SW480 (cell line): ENCODE measurements around the gene RSRC1.

Source experiments
- DNase-seq: peaks from one replicate; pipeline ENCODE4 v3.0.0-alpha.2; 2016; ENCODE audit warnings: low spot score

Gene RSRC1

DNA sequence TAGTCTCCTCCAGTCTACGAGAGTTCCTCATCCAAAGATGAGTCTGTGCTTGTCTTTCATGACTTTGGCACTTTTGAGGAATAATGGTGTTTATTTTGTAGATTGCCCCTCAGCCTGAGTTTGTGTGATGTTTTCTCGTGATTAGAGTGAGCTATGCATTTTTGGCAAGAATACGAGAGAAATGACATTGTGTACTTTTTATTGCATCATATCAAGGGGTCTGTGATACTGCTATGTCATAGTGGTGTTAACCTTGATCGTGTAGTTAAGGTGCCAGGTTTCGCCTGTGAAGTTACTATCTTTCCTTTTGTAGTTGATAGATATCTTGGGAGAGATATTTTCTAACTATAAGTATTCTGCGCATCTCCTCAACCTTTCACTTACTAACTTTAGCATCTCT, 18.9 kb downstream of the RSRC1 start:
- no peak for DNase-seq

DNA sequence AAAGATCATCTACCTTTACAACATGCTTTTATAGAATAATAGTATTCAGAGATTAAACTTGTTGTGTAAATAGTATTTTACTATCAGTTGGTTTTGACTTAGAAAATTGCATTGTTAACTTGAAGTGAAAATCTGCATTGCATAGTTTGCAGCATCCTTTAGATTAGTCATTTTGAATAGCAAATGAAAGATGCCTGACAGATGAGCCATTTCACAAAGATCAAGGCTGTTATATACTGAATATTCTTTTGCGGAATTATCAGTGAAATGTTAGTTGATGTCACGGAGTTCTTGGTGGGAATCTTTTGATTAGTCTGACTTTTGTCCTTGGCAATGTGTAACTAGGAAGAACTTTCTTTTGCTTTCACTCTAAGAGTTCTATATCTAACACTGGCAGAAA, 24.5 kb downstream of the RSRC1 start:
- DNase-seq, result no peak

DNA sequence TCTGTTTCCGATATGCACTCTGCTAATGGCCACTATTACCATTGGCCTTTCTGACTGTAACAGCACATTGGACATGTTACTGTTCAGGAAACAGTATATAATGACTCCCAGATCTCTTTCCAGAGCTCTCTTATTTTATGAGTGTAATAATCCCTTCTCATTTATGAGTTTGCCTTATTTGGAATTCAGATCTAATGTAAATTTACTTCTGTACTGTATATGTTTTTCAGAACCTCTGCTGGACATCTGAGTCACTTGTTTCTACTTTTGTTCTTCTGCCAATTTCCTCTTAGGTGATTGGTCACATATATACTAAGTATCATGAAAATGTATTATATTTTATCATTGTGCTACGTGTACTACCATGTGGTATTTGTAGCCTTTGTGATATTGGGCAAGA, 30.5 kb downstream of the RSRC1 start:
- DNase-seq, result no peak

DNA sequence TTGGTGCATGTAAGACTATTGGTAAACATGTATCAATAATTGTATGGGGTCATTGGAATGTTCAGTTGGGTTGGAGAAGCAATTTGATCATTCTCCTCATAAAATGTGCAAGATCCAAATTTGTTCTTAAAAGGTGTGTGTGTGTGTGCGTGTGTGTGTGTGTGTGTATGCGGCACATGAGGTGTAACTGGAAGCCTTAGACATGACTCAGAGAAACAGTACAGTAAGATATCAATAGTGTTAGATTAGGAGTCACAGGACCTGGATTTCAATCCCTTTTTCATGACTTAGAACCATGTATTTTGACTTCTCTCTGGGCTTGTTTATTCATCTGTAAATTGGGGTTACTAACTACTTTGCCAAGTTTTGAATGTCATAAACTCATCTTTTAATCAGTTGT, 38.3 kb downstream of the RSRC1 start:
- DNase-seq, result no peak

DNA sequence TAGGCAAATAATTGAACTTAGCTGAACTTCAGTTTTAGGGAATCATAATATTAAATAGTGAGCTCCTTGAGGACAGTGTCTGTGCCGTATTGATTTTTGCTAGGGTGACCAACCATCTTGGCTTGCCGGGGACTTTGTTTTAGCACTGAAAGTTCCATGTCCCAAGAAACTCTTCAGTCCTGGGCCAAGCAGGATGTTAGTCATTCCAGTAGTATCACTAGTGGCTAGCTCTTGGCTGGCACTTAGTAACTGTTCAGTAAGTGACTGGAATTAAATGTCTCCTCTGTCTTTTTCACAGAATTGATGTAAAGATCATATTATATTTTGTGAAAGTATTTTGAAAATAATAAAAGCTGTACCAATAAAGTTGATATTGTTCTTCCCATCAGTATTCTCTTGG, 42.3 kb downstream of the RSRC1 start:
- DNase-seq, result no peak

DNA sequence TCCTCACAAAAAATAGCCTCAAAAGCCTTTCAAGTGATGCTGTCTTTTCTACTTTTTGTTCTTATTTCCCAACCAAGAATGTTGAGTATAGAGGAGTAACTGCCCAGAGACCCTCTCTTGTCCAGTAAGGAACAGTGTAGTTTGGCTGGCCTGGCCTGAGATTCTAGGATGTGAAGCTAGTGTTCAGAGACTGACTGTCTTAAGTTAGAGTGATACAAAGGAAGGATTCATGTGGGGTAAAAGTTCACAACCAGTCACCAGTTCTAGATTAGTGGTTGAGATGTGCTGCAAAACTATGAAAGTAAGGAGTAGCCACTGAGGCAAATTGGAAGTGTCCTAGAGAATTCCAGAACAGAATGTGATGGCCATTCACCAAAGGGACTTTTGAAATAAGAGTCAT, 49.1 kb downstream of the RSRC1 start:
- no peak for DNase-seq

DNA sequence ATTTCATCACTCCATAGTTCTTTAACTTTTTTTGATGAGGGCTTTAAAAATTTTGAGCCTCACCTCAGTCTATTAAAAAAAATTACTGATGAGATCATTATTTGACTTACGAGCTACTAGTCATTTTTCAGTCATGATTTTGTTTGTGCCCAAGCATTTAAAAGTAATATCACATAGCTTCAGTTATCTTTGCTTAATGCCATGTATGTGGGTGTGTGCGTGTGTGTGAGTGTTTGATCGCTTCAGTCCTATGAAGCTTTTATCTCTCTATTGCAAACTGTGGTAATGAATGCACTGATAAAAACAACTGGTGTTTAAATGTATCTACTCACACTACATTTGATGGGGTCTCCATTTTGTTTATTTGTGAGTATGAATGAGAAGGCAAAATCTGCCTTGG, 49.8 kb downstream of the RSRC1 start:
- no peak for DNase-seq

DNA sequence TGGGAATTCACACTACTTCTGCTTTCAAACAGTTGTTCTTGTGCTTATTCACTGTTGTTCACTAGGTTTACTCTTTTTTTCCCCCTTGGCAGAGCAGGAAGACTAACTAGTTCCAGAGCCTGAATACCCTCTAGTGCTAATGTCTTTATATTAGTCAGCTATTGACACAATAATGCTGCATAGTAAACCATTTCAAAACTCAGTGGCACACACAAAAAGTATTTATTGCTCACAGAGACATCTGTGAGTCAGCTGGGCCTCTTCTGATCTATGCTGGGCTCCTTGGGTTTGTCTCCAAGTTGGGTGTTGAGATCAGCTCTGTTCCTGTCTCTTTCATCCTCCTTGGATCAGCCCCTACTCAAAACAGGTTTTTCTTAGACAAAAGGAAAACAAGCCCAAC, 51.1 kb downstream of the RSRC1 start:
- no peak for DNase-seq

DNA sequence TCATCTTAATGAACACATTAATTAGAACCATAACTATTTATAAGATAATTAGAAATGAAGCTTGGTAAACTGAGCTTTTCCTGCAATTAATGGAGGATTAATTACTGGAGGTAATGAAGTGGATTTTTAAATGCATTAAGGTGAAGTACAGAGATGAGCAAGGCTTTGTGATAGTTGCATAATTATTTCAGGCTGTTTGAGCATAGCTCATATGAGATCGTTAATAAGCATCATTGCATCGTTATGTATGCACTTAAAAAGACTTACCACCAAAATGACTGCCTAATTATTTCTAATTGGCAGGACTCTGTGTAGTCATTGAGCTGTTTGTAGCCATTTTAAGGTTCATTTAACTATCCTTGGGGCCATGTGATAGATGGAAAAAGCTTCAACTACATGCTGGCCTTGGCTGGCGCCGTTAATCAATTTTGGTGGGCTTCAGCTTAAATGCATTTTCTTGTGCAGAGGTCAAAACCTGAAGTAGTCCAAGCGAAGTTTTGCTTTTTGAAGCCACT, 55.3 kb downstream of the RSRC1 start:
- DNase-seq, result no peak

DNA sequence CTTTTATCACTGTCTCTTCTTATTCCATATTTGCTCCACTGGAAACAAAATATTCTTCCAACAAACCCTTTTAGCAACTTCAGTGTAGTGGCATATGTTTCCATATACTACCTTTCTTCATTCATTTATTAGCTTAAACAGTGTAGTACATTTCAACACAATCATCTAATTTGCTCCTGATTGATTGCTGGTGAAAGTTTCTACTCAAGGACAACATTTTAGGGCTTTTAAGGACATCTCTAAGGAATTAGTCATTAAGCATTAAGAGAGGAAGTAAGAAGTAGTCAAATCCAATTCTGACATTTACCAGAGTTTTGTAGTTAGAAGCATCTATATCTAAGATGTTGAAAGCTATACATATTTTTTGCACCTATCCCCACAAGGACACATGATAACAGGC, 55.8 kb downstream of the RSRC1 start:
- no peak for DNase-seq

DNA sequence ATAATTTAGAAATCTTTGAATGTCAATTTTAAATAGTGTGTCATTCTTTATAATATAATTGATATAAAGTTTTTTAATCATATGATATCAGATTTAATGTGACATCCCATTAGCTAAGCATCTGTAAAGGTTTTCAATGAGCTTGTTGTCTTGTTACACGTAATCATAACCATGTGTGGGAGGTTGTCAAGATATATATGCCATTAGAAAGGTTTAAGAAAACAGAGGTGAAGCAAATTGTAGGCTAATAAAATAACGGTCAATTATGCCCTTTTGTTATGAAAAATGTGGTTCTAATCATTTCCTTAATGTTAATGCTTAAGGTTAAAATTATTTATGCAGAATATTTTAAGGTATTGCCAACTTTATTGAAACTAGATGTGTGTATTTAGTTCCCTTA, 56.3 kb downstream of the RSRC1 start:
- no peak for DNase-seq

DNA sequence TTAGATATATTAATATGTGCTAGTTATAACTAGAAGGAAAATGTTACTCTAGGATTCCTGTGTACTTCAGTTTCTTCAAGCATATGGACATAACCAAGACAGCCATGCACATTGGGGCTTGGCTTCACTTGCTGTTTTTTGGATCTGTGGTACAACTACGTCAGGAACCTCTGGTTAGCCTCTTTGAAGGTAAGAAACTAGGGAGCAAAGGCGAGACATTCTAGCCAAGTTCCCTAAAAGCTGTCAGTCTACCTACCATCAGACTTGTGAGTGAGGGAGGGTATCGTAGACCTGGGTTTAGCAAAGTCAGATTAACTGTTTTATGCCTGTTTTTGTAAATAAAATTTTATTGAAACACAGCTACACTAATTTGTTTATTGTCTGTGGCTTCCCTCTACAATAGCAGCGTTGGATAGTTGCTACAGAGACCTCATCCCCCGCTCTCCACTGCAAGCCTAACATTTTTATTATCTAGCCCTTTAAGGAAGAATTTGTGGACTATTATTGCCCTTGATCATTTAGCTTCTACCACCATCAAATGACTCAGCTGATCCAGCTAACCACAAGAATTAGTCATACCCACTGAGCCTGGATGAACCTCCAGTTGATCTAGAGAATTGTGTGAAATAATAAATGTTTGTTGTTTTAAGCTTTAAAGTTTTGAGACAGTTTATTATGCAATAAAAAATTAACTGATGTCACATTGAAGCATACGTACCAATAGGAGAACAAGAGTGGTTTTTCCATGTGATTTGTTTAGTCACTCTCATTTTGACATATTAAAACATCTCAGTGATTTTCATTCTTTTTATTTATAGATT, 58.1 kb downstream of the RSRC1 start:
- DNase-seq, result peak; percentile 95

DNA sequence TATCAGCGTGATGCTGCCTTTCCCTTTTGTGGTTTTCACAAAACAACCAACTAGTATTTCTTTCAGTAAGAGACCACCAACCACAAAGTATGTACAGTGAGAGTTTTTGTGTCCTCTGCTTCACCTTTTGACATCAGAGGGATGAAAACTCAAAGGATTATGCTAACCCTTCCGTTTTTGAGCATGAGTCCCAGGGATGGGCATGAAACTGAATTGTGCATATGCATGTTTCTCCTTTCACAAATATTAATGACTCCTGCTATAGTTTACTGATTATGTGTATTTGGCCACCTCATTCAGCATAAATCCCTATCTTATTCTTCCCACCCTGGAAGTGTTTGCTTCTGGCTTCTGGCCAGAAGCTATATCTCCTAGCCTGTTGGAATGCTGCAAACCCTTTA, 59.2 kb downstream of the RSRC1 start:
- no peak for DNase-seq

DNA sequence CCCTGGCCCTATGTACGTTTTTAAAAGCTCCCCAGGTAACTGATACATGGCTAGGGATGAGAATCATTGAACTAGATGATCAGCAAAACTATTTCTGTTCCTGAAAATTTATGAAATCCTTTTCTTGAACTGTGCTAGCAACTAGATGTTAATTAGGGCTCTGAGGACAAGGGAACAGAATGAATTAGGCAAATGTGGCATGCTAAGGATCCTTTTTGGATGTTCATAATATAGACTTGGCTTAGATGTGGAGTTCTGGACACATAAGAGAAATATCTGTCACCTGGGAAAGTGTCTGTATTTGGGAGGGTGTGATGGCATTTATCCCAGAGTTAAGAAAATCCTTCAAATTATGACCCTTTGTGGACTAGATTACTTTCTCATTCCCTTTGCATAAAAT, 71.2 kb downstream of the RSRC1 start:
- DNase-seq, result no peak

DNA sequence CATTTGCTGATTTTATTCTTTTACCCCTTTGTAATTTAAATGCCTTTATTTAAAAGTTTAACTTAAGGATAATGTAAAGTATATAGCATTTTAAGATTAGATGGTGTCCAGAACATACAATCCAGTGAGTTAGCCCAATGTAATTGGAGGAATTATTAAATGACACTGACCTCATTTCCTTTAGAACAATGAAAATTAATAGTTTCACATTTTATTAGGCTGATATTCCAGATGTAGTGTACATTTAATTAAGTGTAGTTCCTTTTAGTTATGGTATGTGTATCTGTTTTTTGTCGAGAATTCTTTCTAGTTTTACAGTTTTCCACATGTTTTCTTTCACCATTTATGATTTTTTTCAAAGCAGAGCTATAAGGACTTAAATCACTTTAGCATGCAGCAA, 75.8 kb downstream of the RSRC1 start:
- DNase-seq, result no peak

DNA sequence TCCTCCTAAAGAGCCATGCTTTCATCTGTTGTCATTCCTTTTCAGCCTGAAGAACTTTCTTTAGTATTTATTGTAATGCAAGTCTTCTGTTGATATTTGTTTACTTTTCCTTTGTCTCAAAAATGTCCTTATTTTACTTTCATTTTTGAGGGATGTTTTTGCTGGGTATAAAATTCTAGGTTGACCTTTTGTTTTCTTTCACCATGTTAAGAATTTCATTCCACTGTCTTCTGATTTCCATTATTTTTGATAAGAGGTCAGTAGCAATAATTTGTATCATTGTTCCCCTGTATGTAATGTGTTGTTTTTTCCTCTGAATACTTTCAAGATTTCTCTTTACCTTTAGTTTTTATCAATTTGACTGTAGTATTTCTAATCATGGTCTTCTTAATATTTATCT, 91.1 kb downstream of the RSRC1 start:
- DNase-seq, result peak; percentile 5

DNA sequence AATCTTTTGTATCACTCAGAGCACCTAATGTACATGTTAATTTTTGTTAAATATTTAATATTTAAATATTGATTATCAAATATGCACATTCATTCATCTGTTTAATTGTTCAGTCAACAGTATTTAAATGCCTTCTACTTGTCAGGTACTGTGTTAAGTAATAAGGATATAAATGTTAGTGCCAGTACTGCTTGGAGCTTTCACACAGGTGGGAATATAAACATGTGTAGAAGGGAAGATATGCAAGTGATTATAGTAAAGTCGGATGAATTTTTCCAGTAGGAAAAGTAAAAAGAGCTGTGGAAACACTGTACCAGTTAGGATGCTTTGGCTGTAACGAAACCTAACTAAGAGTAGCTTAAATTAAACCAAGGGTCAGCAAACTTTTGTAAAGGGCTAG, 95.4 kb downstream of the RSRC1 start:
- no peak for DNase-seq

DNA sequence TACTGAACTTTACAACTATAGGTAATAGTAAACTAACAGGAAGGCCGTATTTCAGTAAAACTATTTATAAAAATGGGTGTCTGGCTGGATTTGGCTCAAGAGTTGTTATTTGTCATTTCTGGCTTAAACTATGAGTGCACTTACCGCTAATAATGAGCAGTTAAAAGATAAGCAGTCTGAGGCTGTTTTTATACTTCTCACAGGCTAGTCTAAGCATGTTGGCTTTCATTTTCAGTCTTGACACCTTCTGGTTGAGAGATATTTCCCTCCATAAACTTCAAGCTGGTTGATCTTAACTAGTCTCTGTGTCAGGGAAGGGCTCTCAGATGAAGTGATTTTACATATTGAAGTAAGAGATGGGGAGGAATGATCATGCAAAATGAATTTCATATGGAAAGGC, 96.1 kb downstream of the RSRC1 start:
- DNase-seq, result no peak

DNA sequence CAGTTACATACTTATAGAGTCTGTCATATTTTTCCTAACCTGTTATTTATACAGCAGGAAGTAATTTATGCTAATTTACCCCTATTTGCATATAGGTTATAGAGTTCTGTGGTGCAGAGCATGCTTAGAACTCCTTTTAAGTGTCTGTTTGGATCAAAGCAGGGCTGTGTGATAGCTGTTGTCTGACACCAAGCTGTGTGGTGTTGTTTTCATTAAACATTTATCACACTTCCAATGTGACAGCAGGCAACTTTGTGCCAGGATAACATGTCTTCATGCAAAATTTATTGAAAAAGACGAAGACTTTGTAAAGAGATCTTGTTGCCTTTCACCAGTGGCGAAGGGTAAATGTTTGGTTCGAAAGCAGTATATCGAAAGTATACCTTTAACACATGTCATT, 100.2 kb downstream of the RSRC1 start:
- no peak for DNase-seq

DNA sequence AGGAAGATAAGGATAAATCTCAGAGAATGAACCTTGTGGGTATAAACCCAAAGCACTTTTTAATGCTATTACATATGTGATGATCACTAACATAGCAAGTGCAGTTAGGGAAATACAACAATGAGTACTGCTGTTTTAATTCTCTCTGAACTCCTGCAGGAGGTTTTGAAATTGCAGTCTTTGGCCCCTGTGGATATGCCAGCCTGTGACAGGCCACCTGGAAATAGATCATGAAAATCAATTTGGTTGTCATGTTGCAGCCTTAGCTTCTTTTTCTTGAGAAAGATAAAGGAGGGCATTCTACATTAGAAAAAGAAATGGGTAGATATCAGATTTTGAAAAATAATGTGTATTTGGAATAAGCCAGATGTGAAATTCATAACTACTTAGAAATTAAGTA, 103.6 kb downstream of the RSRC1 start:
- DNase-seq, result no peak

DNA sequence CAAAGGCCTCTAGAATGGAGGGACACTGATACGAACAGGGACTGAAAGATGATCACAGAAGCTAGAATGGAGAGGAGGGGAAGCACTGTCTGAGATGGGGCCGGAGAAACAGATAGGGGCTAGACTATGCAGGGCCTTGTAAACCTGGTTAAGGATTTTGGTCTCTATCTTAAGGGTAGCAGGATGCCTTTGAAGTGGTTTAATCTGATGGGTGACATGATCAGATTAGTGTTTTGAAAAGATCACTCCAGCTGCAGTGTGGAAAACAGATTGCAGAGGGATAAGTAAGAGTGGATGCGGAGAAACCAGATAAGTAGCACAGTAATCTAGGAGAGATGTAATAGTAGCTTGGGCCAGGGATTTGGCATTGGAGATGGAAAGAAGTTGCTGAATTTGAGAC, 108.1 kb downstream of the RSRC1 start:
- no peak for DNase-seq

DNA sequence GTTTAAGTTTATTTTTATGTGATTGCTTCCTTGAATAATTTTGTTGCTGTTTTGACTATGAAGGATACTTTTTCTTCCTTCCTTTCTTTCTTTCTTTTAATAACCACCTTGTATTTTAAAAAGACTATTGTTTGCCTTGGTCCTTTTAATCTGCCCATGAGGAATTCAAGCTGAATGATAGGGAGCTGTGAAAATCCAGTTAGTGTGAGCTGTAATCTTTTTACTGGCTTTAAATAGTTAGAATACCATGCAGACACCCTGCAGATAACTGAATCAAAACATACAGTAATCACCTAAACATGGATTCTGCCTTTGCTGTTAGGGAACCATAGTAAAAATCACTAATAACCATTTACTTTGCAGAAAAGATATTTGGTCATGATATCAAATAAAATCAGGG, 110.7 kb downstream of the RSRC1 start:
- DNase-seq, result no peak

DNA sequence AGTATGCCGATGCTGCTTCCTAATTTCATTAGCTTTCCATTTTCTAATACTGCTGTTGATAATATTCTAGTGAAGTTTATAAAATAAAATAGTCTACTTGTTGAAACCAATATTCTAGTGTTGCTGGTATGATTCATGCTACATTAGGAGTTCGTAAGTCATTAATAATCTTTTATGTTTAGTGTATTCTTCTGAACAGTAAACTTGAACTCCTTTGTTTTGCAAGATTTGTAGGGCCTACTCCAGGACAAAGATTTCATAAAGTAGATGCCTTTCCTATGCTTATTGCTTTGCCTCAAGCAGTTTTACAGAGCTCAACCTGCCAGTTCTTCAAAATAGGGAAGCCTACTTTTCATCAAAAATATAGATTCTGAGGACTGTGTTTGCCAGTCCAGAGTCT, 111.5 kb downstream of the RSRC1 start:
- no peak for DNase-seq

DNA sequence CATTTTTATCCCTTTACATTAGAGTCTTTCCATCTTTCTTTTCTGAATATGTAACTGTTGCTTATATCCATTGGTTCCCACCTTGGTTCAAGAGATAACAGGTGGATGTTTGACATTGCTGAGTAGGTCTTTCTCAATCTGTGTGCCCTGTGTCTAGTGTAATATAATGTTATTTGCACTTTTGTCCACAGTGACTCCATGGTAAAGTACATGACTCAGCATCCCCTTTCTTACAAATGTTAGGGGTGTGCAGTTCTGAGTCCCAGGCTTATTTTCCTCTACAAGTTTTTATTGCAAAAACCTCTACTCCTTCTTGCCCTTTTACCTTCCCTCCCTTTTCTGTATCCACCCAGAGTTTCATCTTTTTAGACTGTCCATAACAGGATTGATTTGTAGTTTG, 116.5 kb downstream of the RSRC1 start:
- no peak for DNase-seq
